GM21447 (cell line): ENCODE results near the gene ETS1.
"Not testable (repeated sequence)": the region's sequence is repeated elsewhere in the genome, so short reads cannot be mapped to it uniquely, and the experiment has no call there.

ENCODE experiments used
- ATAC-seq: cut with Tn5 transposase; IDR thresholded peaks from one replicate; pipeline ENCODE4 v1.9.1; 2021; ENCODE audit not compliant: unreplicated experiment

ETS1 gene

DNA sequence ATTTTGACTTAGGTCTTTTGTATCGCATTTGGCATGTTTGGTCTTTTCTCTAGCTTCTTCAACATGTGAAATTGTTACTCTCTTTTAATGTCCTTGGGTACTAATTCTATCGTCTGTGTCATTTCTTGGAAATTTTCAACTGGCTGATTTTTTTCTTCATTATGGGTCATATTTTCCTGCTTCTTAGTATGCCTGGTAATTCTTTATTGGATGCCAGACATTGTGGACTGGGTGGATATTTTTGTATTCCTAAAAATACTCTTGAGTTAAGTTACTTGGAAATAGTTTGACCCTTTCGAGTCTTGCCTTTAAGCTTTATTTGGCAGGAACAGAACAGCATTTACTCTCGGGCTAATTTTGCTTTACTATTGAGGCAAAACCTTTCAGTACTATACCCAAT lies 140.1 kb downstream of the ETS1 start:
- ATAC-seq, result no peak

DNA sequence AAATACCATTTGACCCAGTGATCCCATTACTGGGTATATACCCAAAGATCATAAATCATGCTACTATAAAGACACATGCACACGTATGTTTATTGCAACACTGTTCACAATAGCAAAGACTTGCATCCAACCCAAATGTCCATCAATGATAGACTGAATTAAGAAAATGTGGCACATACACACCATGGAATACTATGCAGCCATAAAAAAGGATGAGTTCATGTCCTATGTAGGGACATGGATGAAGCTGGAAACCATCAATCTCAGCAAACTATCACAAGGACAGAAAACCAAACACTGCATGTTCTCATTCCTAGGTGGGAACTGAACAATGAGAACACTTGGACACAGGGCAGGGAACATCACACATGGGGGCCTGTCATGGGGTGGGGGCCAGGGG lies 141.4 kb downstream of the ETS1 start:
- ATAC-seq, result not testable (repeated sequence)

DNA sequence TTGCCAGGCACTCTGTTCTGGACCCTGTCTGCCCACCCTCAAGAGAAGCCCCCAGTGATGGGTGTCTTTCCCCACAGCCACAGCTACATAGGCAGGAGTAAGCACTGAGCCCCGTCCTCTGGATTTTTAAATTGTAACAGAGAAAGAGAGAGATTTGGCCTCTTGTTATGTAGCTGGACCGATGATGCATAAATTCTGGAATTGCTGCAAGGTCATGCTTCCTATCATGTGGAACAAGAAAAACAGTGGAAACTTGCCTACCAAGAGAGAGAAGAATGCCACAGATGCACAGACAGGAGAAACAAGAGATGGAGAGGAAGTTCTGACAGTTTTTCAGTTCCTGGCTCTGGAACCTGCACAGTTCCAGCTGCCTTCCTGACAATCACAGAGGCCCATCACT lies 150.2 kb downstream of the ETS1 start:
- ATAC-seq, result no peak

DNA sequence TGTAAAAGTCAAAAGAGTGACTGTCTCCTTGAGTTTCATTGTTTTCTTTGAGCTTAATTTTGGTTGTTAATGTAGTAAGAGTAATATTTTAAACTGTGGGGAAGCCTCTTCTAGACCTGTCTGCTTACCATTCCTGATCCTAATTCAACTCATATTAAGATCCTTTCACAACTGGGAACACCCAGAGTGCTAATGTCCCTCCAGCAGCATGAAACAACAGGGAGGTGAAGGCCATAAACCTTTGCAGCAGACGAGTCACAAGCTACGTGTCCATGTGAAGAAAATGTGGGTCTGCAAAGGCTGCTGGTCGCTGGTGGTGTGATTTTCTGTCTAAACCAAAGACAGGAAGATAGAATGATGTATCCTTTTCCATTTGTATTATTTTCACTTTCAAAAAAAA lies 152.5 kb downstream of the ETS1 start:
- no peak for ATAC-seq

DNA sequence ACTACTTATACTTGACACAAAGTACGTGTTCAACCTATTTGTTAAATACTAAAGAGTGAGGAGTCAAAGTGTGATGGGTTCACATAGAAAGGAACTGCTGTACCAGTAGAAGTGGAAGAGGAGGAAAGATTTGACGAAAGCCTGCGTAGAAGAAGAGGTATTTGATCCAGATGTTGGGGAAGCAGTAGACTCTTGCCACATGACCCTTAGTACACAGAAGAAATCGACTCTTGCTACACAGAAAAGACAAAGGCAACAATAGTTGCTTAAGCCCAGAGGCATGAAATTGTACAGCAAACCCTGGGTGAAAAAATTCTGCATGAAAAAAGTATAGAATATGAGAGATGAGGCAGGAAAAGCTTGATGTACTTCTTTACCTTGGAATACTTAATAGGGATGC lies 152.9 kb downstream of the ETS1 start:
- ATAC-seq, result no peak

DNA sequence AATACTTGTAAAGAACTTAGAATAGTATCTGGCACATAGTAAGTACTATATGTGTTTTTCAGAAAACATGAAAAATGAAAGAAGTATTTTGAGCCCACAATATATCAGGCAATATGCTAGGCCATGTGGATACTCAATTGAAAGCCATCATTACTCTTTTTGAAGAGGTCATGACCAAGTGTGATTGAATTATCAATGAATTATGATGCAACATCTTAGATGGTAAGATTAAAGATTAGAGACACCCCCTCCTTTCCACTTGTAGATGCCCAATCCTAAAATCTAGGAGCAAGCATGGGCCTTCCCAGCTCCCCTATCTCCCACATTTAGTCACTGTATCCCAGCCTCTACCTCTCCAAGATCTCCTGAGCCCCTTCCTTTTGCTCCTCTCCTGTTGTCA lies 154.4 kb downstream of the ETS1 start:
- ATAC-seq, result no peak

DNA sequence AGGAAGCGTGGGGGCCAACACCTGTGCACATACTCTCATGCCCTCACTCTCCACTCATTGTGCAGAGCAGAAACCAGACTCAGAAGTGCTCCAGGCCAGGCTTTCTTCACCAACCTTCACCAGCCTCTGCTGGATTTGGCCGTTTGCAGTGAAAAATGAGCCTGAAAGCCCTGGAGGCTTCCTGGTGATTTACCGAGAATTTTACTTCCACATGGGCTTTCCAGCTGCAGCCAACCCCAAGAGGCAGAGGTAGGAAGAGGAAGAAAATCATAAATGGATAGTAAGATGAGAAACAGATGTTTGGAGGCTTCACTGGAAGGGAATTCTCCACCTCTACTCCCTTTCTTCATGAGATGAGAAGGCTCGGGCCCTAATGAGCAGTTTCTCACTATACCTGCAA lies 155.4 kb downstream of the ETS1 start:
- ATAC-seq, result no peak

DNA sequence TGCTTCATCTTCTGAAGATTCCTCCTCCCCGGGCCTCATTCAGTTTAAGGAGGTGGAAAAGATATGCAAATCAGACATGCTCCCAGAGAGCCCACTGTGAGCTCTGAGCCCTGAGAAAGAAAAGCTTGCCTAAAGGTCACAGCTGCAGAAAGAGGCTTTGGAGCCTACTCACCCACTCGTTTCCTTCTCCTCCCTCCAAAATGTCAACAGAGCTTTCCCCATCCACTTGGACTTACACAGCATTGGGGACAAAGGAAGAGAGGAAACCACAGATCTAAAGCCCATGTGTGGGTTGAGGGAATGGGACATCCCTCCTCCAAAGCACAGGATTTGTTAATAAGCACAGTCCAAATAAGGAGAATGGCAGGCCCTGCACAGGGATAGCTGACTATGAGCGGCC lies 158.4 kb downstream of the ETS1 start:
- ATAC-seq, result no peak

DNA sequence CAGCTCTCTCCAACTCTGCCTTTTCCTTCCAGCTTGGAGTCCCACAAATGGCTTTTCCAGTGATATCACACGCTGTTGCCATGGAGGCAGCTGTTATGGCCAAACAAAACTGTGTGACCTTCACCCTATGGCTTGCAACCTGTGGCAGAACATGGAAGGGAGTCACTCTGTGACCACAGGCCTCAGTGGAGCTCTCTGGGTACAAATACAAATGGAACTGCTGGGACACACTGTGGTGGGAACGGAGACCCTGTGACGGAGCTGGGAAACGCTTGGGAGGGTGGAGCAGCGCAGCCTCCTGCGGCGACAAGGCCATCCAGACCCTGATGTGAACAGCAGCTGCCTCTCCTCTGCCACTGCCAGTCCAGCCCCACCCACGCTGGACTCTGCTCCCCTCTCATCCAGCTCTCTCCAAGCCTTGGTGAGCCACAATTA lies 162.5 kb downstream of the ETS1 start:
- no peak for ATAC-seq

DNA sequence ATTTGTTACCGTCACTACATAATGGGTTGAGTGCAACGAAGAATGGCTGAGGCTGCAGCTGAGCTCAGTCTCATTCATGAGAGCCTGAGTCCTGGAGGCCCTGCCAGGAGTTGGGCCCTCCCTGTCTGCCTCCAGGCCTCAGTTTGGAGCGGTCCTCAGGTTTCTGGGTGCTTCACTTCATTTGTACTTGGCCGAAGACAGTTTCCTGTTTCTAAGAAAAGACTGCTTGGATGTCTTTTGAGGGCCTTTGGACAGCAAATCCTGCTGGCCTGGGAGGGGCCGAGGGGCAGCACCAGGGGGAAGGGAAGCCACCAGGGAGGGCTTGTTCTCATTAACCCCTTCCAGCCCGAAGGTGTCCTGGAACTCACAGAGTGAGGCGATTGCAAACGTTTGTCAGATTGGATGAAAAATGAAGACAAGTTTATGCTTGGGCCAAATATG lies 163.1 kb downstream of the ETS1 start:
- no peak for ATAC-seq

DNA sequence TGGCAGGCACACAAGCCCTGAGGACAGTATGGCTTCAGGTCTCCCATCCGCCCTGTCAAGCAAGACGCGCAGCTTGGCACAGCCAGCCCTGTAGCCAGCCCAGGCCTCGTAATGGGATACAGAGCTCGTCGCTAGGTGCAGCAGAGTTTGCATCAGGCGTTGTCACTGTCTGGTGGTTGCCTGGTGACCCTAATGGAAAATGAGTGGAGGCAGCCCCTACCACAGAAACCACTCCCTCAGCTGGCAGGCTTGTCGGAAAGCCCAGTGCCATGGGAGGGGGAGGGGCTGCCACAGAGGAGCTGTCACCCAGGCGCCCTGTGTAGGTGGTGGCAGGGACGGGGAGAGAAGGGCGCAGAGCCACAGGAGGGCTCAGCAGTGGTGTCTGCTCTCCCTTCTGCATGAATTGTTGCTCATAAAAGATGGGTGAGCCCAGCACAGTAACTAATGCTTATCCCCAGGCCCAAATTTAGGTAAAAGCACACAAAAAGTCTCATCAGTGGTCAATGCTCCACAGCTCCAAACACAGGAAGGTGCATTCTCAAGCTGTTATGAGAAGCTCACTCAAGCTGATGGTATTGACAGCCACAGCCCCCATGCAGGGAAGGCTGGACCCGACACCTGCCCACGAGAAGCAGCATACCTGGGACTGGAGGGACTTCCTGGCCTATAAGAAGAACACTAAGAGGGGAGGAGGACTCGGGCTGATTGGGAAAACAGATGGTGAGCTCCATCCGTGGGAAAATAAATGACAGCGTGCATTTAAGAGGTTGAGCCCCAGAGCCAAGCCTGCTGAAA lies 164.6 kb downstream of the ETS1 start:
- ATAC-seq, result peak; percentile 39

DNA sequence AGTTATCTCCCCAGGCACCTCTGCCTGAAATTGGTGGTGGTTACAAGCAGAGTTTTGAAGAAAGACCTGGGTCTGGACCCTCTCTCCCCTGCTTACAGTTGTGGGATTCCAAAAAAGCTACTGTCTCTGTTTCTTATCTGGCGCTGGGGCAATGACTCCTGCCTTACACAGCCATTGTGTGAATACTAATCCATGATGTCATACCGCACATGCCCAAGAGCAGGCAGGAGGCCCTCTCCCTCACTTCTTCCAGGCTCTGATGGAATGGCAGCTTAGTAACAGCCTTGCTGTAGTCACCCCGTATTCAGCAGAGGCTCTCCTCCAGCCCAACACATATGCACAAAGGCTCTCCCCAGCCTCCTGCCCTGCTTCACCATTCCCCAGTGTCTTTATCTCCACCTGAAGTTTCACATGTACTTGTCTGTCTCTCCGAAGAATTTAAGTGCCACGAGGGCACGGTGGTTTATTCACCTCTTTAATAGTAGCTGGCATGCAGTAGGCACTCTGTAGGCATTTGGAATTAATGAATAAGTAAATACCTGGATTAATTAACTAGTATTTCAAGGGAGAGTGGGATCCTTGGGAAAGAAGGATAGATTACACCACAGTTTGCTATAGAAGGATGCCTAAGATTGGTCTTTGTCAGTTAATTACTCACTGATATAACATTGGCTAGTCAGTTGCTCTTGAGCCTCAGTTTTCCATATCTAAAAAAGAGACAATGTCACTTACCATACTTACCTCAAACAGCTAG lies 165.6 kb downstream of the ETS1 start:
- ATAC-seq, result no peak

DNA sequence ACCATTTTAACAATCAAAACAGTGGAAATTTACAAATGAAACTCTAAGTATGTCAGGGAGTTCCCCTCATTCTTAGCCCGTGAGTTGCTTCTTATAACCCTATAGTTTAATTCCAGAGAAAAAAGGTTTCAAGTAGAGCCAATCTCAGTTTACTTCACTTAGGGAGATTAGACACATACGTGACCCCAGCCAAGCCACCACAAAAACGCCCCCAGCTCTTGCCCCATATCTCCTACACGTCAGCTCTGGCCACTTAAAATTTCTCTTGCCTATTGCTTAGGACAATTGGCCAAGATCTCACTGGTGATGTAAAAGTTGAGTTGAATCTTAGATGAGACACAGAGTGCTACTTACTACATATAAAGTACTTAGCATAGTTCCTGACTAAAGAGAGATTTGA lies 166.4 kb downstream of the ETS1 start:
- ATAC-seq, result no peak

DNA sequence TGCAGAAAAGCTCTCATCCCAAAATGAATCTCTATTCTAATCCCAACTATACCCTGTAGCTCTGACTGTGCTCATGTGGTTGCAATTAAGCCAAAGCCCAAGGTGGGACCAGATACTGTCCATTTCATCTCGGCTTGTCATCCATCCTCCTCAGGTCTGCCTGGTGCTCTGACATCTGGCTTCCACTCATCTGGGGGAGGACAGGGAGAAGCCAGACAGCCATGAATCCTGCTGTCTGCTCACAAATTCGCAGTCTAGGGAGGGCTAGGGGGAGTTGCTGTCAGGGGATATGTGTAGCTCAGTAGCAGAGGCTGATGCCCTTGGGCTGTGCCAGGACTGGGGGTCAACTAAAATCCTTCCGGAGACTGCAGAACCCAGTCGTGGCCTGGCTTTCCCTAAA lies 167.1 kb downstream of the ETS1 start:
- ATAC-seq, result no peak

DNA sequence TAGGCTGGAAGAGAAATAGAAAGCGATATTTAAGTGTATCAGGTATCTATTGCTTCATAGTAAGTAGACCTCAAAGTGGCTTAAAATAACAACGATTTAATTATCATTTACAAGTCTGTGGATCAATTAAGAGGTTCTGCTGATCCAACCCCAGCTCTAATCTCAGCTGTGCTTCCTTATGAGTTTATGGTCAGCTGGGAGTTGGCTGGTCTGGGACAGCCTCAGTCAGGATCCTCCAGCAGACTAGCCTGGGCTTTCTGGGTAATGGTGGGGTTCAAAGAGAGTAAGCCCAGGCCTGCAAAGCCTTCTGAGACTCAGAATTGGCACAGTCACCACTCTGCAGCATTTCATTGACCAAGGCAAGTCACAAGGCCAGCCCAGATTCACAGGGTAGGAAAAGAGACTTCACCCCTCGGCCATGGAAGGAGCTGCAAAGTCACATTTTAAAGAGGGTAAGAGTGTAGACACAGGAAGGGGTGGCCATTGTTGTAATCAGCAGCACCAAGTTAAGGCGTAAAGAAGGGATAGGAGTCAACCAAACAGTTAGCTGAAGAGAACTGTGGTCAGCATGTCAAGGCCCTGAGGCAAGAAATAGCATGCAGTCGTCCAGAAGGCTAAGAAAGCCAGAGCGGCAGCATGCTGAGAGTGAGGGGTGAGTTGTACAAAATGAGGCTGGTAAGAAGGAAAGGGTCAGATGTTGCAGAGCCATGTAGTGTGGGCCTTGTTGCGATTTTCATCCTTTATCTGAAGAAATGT lies 168.2 kb downstream of the ETS1 start:
- no peak for ATAC-seq

DNA sequence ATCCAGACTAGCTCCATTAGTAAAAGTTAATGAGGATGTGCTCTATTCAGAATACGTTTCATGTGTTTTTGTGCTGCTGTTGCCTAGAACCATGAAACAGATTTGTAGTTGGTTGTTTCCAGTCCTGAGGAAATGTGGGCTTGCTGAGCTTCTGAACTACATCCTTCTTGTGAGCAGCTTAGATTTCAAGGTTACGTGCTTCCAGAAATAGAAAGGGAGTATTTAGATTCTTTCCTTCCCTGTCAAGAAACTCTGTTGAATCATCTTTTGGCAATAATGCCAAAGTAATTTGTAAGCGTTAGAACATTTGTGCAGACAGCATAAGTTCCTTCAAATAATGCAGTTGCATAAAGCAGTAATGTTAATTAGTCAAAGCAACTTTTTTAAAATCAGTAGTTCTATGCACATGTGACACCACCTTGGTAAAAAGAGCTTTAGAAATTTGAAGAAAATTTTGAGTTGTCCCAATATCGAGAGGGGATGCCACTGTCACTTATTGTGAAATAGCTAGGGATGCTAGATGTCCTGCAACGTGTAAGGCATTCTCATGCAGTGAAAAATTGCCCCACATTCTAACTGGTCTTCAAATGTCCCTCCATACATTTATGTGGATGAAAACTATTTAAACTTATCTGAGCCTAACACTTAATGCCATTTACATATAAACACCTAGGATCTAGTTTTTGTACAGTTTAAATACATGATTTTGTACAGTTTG lies 169.6 kb downstream of the ETS1 start:
- ATAC-seq, result no peak

DNA sequence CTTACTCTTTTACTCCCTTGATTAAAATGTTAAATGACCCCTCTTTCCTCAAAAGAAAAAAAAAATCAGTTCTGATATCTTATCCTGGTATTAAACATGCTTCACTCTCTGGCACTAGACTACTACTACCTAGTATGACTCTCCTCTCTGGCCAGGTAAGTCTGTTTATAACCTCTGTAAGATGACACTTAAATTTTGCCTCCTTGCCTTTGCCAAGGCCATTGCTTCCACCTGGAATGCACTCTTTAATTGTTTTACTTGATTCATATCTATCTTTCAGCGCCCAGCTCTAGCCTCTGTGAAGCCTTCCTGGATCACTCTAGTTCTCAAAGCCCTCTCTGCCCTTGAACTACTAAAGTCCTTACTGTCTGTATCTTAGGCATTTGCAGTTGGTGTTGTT lies 170.4 kb downstream of the ETS1 start:
- ATAC-seq, result no peak

DNA sequence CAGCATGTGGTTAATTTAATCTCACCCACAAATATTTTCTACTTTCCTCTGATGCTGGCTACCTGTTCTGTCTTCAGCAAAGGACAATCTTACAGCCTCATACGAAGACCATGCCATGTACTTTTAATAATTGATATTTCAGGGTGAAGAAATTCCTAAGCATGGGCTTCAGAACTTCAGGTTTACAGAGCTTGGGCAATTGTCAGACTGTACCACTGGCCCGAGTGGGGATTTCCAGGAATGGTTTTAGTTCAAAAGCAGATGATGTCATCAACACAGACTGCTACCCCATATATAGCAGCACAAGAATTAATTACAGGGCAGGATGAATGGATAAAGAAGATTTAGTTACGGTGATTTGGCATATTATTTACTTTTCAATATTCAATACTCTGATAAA lies 171.8 kb downstream of the ETS1 start:
- ATAC-seq, result no peak

DNA sequence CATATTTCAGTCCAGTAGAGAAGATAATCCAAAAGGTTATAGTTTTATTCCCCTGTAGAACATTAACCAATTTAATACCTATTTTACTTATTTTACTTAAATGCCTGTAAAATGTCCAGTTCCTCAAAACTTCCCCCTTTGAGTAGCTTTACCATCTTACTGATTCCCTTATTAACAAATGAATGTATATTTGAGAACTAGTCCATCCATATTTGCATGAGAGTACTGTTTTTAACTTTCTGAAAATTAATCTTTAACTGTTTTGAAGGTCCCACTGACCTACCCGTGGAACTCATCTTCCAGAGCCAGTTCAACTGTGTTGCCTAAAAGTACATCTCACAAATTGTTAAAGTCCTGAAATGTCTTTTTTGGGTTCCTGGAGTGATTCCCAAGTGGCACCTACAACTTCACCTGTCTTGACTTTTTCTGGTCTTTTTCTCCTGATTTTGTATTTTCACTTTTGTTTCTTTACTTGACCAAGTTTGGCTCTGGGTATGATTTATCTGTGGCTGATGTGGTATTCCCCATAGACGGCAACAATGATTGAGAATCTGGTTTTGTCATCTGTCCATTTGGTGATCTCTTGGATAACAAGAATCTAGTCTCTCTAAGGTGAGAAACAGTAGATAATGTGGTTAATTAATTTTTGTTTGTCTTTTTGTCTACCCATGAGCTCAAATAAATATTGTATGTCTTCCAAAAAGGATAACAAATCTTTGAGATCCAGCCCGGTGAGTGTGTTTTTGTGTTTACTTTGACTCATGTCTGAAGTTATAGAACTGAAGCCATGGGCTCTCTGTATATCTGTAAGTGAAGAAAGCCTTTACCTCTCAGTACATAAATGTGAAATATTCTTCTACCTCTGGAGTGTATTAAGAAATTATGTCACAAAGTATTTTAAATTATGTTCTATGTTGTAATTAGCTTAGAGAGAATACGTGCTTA lies 174.2 kb downstream of the ETS1 start:
- ATAC-seq, result peak; percentile 86

DNA sequence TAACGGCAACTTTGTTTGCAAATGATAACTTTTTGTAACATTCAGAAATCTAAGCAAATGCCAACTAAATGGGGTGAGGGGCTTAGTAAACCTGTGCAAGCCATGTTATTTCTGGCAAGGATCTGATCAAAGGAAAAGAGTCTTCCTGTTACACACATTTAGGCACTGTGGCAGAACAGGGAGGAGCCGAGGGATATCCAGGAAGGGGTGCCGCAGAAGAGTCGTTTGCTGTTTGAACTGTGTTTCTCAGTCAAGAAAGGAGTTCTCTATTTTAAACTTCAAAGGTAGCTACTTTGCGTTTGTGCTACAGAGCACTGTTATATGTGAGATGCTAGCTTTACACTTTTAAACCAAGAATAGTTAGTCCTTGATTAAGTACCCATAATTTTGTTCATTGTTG lies 175.5 kb downstream of the ETS1 start:
- no peak for ATAC-seq
